HepG2 (cell line): ENCODE measurements around the gene STX4. TPM values are rescaled to one million over a fixed set of nuclear protein-coding genes. Genes with fewer than 3 reads are reported as not detected.

Source experiments
- ARHGAP35 ChIP-seq: sonication (generic); formaldehyde crosslinking; IDR thresholded peaks from 2 replicates; pipeline ENCODE4 v1.9.0; 2022; ENCODE audit warnings: mild to moderate bottlenecking, inconsistent platforms, moderate library complexity, missing genetic modification reagents, borderline replicate concordance
- ARNT2 ChIP-seq: sonication (generic); formaldehyde crosslinking; IDR thresholded peaks from 2 replicates; pipeline ENCODE4 v1.8.0; 2022; ENCODE audit warnings: mild to moderate bottlenecking, low read depth, missing genetic modification reagents, moderate library complexity
- ATAD3A ChIP-seq: sonication (generic); formaldehyde crosslinking; IDR thresholded peaks from 2 replicates; pipeline ENCODE4 v1.4.0; 2020; ENCODE audit warnings: missing genetic modification reagents
- FOXM1 ChIP-seq: sonication (generic); formaldehyde crosslinking; IDR thresholded peaks from 2 replicates; pipeline ENCODE4 v1.5.0; 2020; ENCODE audit warnings: missing genetic modification reagents
- GFI1 ChIP-seq: sonication (generic); formaldehyde crosslinking; IDR thresholded peaks from 2 replicates; pipeline ENCODE4 v1.5.0; 2020; ENCODE audit warnings: missing genetic modification reagents, mild to moderate bottlenecking, borderline replicate concordance
- HIVEP1 ChIP-seq: sonication (generic); formaldehyde crosslinking; IDR thresholded peaks from 2 replicates; pipeline ENCODE4 v1.4.0; 2020; ENCODE audit warnings: mild to moderate bottlenecking, missing genetic modification reagents
- HNRNPL ChIP-seq: fragments of 200-400 bp; formaldehyde crosslinking; IDR thresholded peaks from 2 replicates; pipeline ENCODE4 v1.6.1; 2017; ENCODE audit warnings: mild to moderate bottlenecking, low read depth, low read length
- JDP2 ChIP-seq: sonication (generic); formaldehyde crosslinking; IDR thresholded peaks from 2 replicates; pipeline ENCODE4 v1.8.1; 2022; ENCODE audit warnings: missing genetic modification reagents, borderline replicate concordance
- REST ChIP-seq, 2 experiments: IDR thresholded peaks; 2 replicates each; pipeline ENCODE4 v1.6.1; 2011 to 2012; ENCODE audit warnings: low read length in 2 of 2, borderline replicate concordance in 1 of 2, low read depth in 1 of 2, mild to moderate bottlenecking in 1 of 2, moderate library complexity in 1 of 2
- SMARCE1 ChIP-seq: fragments of 450-650 bp; IDR thresholded peaks from 2 replicates; pipeline ENCODE4 v1.6.1; 2017; ENCODE audit warnings: borderline replicate concordance
- TFDP2 ChIP-seq: sonication (generic); formaldehyde crosslinking; IDR thresholded peaks from 2 replicates; pipeline ENCODE4 v1.4.0; 2020; ENCODE audit warnings: missing genetic modification reagents
- THAP7 ChIP-seq: sonication (generic); formaldehyde crosslinking; IDR thresholded peaks from 2 replicates; pipeline ENCODE4 v1.8.1; 2023; ENCODE audit warnings: mild to moderate bottlenecking, missing genetic modification reagents
- USF2 ChIP-seq, 2 experiments: sonication (generic) in 1 of 2; formaldehyde crosslinking in 1 of 2; IDR thresholded peaks; 2 replicates each; pipeline versions ENCODE4 v1.5.1 to v1.6.1; 2011 to 2020; ENCODE audit warnings: borderline replicate concordance in 1 of 2, low read depth in 1 of 2, low read length in 1 of 2, mild to moderate bottlenecking in 1 of 2, missing genetic modification reagents in 1 of 2, moderate library complexity in 1 of 2
- ZFP36 ChIP-seq: fragments of 150-350 bp; IDR thresholded peaks from 2 replicates; pipeline ENCODE4 v1.6.1; 2018; ENCODE audit warnings: borderline replicate concordance, low read length, low read depth; ENCODE audit not compliant: partially characterized antibody
- ZMYM4 ChIP-seq: sonication (generic); formaldehyde crosslinking; IDR thresholded peaks from 2 replicates; pipeline ENCODE4 v1.8.1; 2023; ENCODE audit warnings: mild to moderate bottlenecking, missing genetic modification reagents
- ZNF124 ChIP-seq: sonication (generic); formaldehyde crosslinking; IDR thresholded peaks from 2 replicates; pipeline ENCODE4 v1.4.0; 2020; ENCODE audit warnings: missing genetic modification reagents
- ZNF547 ChIP-seq: sonication (generic); formaldehyde crosslinking; IDR thresholded peaks from 2 replicates; pipeline ENCODE4 v1.5.1; 2020; ENCODE audit warnings: mild to moderate bottlenecking, missing genetic modification reagents
- ZNF552 ChIP-seq: sonication (generic); formaldehyde crosslinking; IDR thresholded peaks from 2 replicates; pipeline ENCODE4 v1.9.0; 2022; ENCODE audit warnings: missing genetic modification reagents, mild to moderate bottlenecking, borderline replicate concordance
- ZNF761 ChIP-seq: sonication (generic); formaldehyde crosslinking; conservative IDR thresholded peaks from 2 replicates; pipeline ENCODE4 v1.4.0; 2020; ENCODE audit warnings: mild to moderate bottlenecking, missing genetic modification reagents
- ZNF816 ChIP-seq: sonication (generic); formaldehyde crosslinking; IDR thresholded peaks from 2 replicates; pipeline ENCODE4 v1.8.0; 2022; ENCODE audit warnings: missing genetic modification reagents, mild to moderate bottlenecking, borderline replicate concordance
- polyA plus RNA-seq, 8 experiments: library from polyadenylated mRNA; depleted of rRNA in 3 of 8; stranded (reverse) in 7 of 8; unstranded in 1 of 8; fragments of >200 nt; fragmentation: Illumina TruSeq in 4 of 8; extraction: Trizol in 4 of 8; gene quantifications; 2 replicates each; pipeline versions ENCODE4 v1.2.1 to v1.2.3, GENCODE V29; 2011 to 2016; ENCODE audit warnings: low read depth in 4 of 8, missing spikeins in 1 of 8, mixed read lengths in 1 of 8; ENCODE audit not compliant: insufficient read depth in 1 of 8
- total RNA-seq, 5 experiments: library from RNA; depleted of rRNA; stranded (reverse); fragments of >200 nt; fragmentation: Illumina TruSeq; extraction: Trizol; gene quantifications; 2 replicates each; pipeline ENCODE4 v1.2.3, GENCODE V29; 2016; ENCODE audit warnings: low read depth in 1 of 5

STX4 gene
- total and polyA plus RNA-seq, 2 of the 13 experiments (the other 11 are each of a cell fraction or from before 2014, with no cell fraction given) = 29.2 to 34.6 TPM

- TF ChIP-seq THAP7 (CRISPR knock-in tag) (peak; percentile 97), REST (IDR thresholded peaks at IDR 0.05; ENCODE audit: borderline replicate concordance in 1 of 2, low read depth in 1 of 2, low read length in 2 of 2) (no peak), USF2 (IDR thresholded peaks at IDR 0.05; ENCODE audit: low read depth, low read length) (peak; percentile 98), USF2 (CRISPR knock-in tag; IDR thresholded peaks at IDR 0.05; ENCODE audit: borderline replicate concordance) (peak; percentile 97), ZNF552 (CRISPR knock-in tag) (peak; percentile 94), ZNF761 (CRISPR knock-in tag) (no peak), ARNT2 (CRISPR knock-in tag) (peak; percentile 97), JDP2 (CRISPR knock-in tag) (no peak), TFDP2 (CRISPR knock-in tag) (peak; percentile 74), SMARCE1 (no peak), ZMYM4 (CRISPR knock-in tag) (peak; percentile 89), ZFP36 (no peak), ZNF547 (peak; percentile 99), ATAD3A (CRISPR knock-in tag) (no peak), ZNF124 (peak; percentile 82; the same call in 1 of the 2 replicates), ZNF816 (no peak), GFI1 (CRISPR knock-in tag) (no peak; the same call in 1 of the 2 replicates), HIVEP1 (peak; percentile 80), FOXM1 (CRISPR knock-in tag) (no peak), HNRNPL (0 out of 2 replicates have a peak, but pooled peaks have one; percentile 47), ARHGAP35 (peak; percentile 96; the same call in 1 of the 2 replicates)
Measured at GRCh38 chr16:31032736-31033708, at the start of gene STX4 (continued).
